HG02642 (cell line): ENCODE measurements around the gene NADK2.
A peak's percentile ranks its signal among the peaks of the same experiment; 100 is the strongest.
"Not testable (repeated sequence)": the region's sequence is repeated elsewhere in the genome, so short reads cannot be mapped to it uniquely, and the experiment has no call there.

Experiments
- ATAC-seq: cut with Tn5 transposase; IDR thresholded peaks from one replicate; pipeline ENCODE4 v1.9.1; 2021; ENCODE audit warnings: mild to moderate bottlenecking; ENCODE audit not compliant: unreplicated experiment, poor library complexity

NADK2 gene

DNA sequence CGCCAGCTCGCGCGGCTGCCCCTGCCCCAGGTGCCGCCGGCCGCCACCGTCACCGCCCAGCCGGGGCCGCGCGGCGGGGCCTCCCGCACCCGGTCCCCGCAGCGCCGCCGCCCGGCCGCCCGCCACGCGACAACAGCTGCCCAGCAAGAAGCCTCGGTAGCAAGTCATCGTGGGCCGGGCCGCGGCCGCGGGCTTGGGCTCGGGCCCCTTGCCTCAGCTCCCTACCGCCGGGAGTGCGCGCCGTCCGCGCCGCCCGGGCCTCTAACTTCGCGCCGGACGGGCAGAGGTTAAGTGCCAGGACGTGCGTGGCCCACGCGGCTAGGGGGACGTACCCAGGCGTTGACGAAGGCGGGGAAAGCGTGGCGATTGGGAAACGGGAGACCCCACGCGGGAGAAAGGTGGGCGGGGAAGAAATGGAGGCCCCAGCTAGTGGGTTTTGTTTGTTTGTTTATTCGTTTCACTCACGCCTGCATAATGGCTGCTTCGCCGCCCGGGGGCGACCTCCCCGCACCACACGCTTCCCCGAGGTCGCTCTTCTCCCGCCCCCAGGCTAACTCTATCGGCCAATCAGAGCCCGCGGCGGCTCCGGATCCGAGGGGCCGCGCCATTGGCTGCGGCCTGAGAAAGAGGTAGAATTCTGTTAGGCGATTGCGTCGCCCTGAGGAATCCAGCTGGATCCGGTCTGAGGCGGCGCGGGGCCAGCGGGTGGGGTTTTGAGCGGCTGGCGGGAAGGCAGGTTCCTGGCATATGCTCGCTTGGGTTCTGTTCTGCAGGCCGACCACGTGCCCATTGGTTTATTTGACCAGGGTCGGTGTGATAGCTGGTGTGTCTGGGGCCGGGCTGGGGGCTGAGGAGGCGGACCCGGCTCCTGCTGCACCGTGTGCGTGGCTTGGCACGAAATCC, at the start of gene NADK2:
TSS of gene NADK2 (minus strand) at position 295 of the 903 bp plus-strand sequence. CDS start at position 168, 127 bp downstream.
- ATAC-seq: peak; percentile 92

GRCh38 chr5:36285837-36286615, 44.3 kb upstream of the NADK2 start:
- ATAC-seq: no peak

- ATAC-seq: not testable (repeated sequence)
These were observed 42.0 kb upstream of the NADK2 start for GRCh38 chr5:36283775-36284174.

GRCh38 chr5:36281626-36282025, 39.9 kb upstream of the NADK2 start:
- ATAC-seq: no peak

DNA sequence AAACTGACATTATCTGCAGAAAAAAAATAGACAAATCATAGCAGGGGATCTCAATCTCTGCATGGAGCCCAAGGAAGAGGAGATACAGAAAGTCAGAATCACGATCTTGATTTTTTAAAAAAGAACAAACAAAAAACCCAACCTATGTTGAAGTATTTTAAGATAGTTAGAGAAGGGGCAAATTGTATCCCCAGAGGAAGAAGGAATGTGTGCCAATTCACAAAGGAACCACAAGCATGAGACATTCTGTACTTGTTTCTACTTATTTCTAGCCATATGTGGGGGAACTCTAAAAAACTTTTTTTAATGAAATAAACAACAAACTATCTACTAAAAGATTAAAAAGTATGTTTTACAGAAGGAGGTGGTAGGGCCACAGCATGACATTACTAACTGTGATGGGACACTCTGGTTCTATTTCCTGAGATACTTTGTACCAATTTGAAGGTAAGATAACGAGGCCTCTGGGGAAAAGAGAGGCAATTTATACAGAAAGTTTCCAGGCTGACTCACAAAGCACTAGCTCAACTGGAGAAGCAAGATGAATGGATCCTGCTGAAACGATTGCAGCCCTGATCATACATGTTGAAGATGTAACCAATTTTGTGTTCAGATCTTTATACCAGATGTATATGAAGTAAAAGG, 37.5 kb upstream of the NADK2 start:
- ATAC-seq: no peak

DNA sequence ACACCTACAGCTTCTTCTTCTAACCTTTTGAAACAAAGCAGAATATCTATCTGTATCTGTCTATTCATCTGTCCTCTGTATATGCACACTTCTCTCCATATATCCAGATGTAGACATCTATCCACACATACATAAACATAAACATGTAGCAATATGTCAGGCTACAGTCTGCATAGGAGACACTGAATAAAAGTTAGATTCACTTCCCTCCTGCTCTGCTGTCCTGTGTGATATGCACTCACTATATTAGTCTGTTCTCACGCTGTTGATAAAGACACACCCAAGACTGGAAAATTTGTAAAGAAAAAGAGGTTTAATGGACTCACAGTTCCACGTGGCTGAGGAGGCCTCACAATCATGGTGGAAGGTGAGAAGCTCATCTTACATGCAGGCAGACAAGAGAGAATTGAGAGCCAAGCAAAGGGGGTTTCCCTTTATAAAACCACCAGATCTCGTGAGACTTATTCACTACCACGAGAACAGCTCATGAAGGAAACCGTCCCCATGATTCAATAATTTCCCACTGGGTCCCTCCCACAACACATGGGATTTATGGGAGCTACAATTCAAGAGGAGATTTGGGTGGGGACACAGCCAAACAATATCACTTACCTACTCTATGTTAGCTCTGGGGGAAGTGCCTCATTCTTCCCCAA, 35.9 kb upstream of the NADK2 start:
- no peak for ATAC-seq

DNA sequence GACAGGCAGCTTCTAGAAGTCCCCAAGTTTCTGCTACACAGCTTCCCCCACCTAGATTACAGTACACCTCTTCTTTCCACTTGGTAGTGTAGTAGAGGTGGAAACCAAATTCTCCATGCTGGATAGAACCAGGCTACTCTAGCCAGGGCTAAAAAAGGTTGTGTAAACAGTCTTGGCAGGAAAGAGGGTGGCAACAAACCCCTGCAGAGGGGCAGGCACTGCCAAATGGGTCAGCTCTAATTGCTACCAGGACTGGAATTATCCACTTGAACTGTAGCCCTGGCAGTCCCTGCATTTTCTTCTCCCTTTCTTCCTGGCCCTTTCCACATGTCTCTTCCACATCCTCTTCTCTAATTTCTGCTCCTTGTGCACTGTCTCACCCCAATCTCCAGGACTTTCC, 35.1 kb upstream of the NADK2 start:
- ATAC-seq: no peak

DNA sequence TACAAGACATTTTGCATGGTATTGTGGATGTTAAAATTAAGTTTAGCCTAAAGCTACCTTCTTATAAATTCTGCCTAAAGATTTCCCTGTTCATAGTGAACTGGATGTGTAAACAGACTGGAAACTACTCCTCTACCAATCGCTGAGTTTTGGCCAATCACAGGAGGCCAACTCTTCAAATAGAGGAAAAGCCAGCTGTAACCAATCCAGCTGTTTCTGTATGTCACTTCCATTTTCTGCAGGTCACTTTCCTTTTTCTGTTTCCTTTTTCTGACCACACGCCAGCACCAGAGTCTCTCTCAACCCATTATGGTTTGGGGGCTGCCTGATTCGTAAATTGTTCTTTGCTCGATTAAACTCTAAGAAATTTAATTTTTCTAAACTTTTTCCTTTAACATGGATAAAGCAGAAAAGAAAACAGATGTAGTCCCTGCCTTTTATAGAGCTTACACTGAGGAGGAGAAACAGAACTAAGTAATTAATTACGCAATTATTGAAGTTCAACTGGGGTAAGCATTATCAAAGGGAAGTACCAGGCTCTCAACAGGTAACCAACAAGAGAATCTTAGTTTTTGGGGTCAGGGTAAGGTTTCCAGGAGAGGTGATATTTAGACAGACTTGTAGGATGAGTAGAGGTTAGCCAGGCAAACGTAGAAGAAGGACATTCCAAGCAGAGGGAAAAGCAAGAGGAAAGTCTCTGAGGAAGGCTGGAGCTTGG, 32.2 kb upstream of the NADK2 start:
- ATAC-seq: no peak

DNA sequence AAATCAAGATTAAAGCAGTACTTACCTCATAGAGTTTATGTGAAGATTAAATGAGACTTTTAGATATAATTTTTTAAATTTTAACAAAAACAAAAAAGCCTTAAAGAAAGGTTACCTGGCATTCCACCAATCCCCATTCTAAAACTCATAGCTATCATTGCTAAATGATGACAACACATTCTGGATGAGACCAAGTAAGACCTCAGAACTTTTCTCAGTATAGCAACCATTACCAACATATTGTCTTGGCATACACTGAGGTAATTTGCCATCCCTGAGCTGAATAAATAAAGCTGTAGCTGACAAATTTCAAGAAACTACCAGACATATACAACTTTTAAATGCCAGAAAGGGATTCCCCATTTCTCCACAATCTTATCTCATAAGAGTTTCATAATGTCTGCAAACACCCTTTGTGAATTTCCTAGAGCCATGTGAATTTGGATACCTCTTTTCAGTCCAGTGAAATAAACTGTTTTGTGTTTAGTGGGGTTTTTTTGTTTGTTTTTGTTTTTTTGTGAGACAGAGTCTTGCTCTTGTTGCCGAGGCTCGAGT, 30.5 kb upstream of the NADK2 start:
- ATAC-seq: no peak

- ATAC-seq: no peak
These were observed 29.3 kb upstream of the NADK2 start for GRCh38 chr5:36270876-36271575.

GRCh38 chr5:36270175-36270574, 28.4 kb upstream of the NADK2 start:
- no peak for ATAC-seq

DNA sequence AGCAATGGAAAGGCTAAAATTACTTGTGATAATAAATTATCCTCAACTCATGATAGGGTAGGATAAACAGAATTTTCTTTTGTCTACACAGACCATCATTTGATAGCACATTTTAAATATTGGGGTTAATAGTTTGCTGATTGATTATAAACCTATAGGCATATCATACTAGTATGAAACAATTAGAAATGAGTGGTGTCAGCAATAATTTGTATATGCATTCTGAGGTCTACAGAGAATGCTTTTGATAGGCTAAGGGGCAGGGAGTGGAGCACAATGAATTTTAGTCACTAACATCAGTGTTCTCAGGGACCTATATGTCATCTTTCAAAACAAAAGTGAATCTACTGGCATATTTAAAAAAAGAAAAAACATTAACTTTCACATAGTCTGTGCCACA, 27.8 kb upstream of the NADK2 start:
- no peak for ATAC-seq

- ATAC-seq: no peak
These were observed 26.2 kb upstream of the NADK2 start for GRCh38 chr5:36267905-36268304.

- no peak for ATAC-seq
These were observed 22.6 kb upstream of the NADK2 start for GRCh38 chr5:36264202-36264760.

DNA sequence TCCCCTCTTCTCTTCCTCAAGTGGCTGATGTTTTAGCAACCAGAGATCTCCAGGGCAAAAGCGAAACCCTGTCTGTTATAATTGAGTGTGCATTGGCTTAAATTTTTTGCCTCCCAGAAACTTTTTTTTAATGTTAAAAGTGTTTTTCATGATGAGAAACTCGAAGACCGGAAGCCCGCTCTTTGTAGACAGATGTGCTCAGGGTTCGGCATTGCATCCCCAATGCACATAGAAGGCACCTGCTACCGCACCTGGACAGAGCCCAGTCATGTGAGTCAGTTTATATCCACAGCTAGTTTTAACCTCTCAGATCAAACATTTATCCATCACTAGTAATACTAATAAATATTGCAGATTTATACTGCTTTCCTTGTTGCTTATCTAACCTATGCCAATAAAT, 19.5 kb upstream of the NADK2 start:
- no peak for ATAC-seq

GRCh38 chr5:36253575-36253974, 11.8 kb upstream of the NADK2 start:
- ATAC-seq: no peak

DNA sequence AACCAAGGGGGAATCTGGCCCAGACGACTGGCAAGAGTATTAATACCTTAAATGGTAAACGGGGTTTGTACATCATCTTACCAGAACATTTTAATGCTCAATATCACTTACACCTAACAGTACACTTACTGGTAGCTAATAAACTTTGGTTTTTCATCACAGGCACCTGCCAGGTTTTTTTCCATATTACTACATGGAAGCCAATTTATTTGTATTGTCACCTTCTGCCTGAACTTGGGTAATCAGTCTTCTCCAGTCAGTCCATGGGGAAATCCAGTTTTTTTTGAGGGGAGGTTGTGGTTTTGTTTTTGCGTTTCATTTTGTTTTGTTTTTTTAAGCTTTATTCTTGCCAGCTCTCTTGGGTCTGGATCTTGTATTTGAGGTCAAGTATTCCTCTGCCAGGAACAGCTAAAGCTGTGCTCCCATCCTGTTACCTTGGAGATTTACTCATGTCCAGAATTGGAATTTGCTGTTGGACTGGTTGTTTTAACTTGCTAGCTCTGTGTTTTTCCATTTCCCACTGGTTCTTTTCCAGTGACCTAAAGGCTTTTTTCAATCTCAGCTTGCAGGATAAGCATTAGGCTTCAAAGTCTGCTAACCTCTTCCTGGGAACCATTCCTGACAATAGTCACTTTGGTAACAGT, 11.1 kb upstream of the NADK2 start:
- ATAC-seq: no peak

GRCh38 chr5:36251218-36251617, 9.5 kb upstream of the NADK2 start:
- ATAC-seq: no peak
